Smooth muscle cell of the coronary artery (primary cell): ENCODE measurements around the gene VRK1. TPM values are rescaled to one million over a fixed set of nuclear protein-coding genes. Genes with fewer than 3 reads are reported as not detected.

Experiments
- total RNA-seq: library from RNA; depleted of rRNA; stranded (reverse); fragments of >200 nt; gene quantifications from 2 replicates; pipeline ENCODE4 v1.2.3, GENCODE V29; 2014; ENCODE audit warnings: low replicate concordance

The VRK1 gene, protein sequence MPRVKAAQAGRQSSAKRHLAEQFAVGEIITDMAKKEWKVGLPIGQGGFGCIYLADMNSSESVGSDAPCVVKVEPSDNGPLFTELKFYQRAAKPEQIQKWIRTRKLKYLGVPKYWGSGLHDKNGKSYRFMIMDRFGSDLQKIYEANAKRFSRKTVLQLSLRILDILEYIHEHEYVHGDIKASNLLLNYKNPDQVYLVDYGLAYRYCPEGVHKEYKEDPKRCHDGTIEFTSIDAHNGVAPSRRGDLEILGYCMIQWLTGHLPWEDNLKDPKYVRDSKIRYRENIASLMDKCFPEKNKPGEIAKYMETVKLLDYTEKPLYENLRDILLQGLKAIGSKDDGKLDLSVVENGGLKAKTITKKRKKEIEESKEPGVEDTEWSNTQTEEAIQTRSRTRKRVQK
- 15.4 and 23.6 TPM in 2 replicates for total RNA-seq

DNA sequence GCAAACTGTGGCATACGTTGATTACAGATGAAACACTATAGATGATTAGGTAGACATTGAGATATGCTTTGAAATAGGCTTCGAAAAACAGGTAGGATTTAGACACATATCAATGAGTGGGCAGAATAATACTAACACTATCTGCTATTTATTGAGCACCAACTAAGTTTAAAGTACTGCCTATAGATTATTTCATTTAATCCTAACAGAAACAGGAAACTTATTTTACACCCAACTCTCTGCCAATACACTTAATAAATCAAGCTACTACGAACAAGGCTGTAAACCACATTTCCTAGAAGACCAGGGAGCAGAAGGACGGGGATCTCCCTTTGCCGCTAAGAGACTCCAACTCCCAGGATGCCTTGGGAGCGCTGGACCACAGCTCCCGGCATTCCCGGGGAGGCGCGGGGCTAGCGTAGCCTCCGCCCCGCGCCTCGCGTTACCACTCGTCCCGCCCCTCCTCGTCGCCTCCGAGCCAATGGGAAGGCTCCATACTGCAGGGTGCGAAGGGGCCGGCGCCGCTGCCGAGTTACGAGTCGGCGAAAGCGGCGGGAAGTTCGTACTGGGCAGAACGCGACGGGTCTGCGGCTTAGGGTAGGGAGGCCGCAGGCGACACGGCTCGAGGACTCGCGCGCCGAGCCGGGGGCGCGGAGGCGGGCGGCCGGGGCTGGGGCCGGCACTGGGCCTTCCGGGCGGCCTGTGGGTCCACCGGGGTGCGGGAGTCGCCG is at the start of gene VRK1:
VRK1 (plus strand) TSS at position 532 of the 731 bp plus-strand sequence. CDS start 36,090 bp downstream, outside the sequence.

